Measurements from ENCODE around the gene RIPK1. TPM values are rescaled to one million over a fixed set of nuclear protein-coding genes. Genes with fewer than 3 reads are reported as not detected.

RIPK1 gene
- total and polyA plus RNA-seq, 2 of the 8 experiments (the other 6 are each of a cell fraction or from before 2014, with no cell fraction given) = 5.9 to 22.9 TPM

GRCh38 chr6:3037638-3038365 is 30.5 kb upstream of the RIPK1 start (continued):
- TF ChIP-seq CHD7 (IDR thresholded peaks at IDR 0.05; ENCODE audit: insufficient replicate concordance, low read length) = no peak
- TF ChIP-seq PHF8 (conservative IDR thresholded peaks at IDR 0.05; ENCODE audit: low read depth, low read length) = no peak
- no peak for TF ChIP-seq POLR2A (IDR thresholded peaks at IDR 0.05; ENCODE audit: control extremely low read depth in 1 of 2, low read depth in 2 of 2, low read length in 2 of 2)
- no peak for TF ChIP-seq ATF3 (IDR thresholded peaks at IDR 0.05; ENCODE audit: insufficient read depth, low read depth, low read length)
- no peak for TF ChIP-seq FOSL1 (IDR thresholded peaks at IDR 0.05; ENCODE audit: insufficient read depth, low read depth, low read length)
- no peak for TF ChIP-seq CHD1 (IDR thresholded peaks at IDR 0.05; ENCODE audit: low read depth, low read length)
